ENCODE data around the gene KRT33B.

KRT33B gene

DNA sequence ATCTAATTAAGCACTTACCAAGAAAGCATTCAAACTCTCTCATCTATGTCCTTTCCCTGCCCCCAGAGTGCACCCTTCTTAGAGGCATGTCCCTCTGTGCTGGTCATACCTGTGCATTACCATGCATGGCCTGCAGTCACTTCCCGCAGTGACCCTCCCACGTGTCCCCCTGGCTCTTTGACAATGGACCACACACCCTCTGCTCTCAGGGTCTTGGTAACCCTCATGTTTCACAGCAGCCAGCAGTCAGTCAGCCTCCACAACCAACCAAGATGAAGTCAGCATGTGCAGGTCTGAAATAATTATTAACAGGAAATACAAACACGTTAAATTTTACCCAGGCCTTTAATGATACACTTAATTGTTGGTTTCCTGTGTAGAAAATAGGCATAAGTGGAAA is 29.1 kb downstream of the KRT33B start:
- TF ChIP-seq, protein P1, sequence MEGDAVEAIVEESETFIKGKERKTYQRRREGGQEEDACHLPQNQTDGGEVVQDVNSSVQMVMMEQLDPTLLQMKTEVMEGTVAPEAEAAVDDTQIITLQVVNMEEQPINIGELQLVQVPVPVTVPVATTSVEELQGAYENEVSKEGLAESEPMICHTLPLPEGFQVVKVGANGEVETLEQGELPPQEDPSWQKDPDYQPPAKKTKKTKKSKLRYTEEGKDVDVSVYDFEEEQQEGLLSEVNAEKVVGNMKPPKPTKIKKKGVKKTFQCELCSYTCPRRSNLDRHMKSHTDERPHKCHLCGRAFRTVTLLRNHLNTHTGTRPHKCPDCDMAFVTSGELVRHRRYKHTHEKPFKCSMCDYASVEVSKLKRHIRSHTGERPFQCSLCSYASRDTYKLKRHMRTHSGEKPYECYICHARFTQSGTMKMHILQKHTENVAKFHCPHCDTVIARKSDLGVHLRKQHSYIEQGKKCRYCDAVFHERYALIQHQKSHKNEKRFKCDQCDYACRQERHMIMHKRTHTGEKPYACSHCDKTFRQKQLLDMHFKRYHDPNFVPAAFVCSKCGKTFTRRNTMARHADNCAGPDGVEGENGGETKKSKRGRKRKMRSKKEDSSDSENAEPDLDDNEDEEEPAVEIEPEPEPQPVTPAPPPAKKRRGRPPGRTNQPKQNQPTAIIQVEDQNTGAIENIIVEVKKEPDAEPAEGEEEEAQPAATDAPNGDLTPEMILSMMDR (IDR thresholded peaks at IDR 0.05; ENCODE audit: low read depth, low read length): no peak
- H3K4me3 ChIP-seq (ENCODE audit: low read depth, low read length): no peak overlapping the region
- no peak for DNase-seq (ENCODE audit: low read depth, low spot score)
- in situ Hi-C loops (cut with HindIII; ENCODE audit: low sequenced_read_pairs): no loop called here

- DNase-seq (ENCODE audit: low read depth, low spot score): no peak
- no peak overlapping the region for H3K4me3 ChIP-seq (ENCODE audit: low read depth, low read length)
- TF ChIP-seq, protein P1 (IDR thresholded peaks at IDR 0.05; ENCODE audit: low read depth, low read length): no peak
- in situ Hi-C loops (cut with HindIII; ENCODE audit: low sequenced_read_pairs): no loop called here
Observed at GRCh38 chr17:41339571-41340172, 29.9 kb downstream of the KRT33B start.

DNA sequence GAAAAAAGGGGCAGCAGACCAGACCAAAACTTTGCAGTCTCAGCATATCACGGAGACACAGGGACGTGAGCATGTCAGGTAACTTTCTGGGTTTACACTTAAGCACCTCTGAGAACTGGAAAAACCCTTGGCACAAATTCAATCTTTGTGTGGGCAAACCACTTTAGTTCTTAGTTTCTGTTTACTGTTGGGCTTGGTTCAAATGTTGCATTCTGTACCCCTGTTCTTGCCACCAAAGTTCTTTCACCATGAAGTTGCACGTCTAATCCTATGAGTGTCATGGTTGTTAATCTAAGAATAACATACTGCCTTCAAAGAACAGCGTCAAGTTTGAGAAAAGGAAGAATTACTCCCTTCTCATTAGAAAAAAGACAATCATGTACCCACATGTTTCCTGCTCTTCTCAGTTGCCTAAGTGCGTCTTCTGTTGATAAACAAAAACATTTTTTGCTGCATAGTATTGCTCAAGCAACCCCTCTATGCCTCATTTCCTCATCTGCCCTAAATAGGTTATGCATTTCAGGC is 30.6 kb downstream of the KRT33B start:
- in situ Hi-C loops (cut with HindIII; ENCODE audit: low sequenced_read_pairs): no loop called here
- TF ChIP-seq, protein P1 (IDR thresholded peaks at IDR 0.05; ENCODE audit: low read depth, low read length): no peak
- no peak for DNase-seq (ENCODE audit: low read depth, low spot score)
- no peak overlapping the region for H3K4me3 ChIP-seq (ENCODE audit: low read depth, low read length)

DNA sequence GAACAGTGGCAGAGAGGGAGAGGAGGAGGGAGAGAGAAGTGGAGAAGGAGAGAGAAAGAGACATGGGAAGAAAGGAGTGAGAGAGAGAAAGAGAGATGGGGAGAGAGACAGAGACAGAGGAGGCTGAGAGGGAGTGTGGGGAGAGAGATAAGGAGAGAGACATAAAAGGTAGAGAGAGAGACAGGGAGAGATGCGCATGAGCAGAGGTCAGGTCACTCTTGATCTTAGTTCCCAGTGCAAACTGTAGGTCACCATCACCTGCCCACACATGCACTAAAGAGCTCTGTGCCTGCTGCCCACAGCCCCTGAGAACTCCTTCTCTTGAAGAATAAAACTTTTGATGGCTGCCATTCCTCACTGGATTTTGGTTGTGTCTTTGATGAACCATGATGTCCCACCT is 33.9 kb downstream of the KRT33B start:
- TF ChIP-seq, protein P1 (IDR thresholded peaks at IDR 0.05; ENCODE audit: low read depth, low read length): no peak
- no peak for DNase-seq (ENCODE audit: low read depth, low spot score)
- in situ Hi-C loops (cut with HindIII; ENCODE audit: low sequenced_read_pairs): no loop called here
- no peak overlapping the region for H3K4me3 ChIP-seq (ENCODE audit: low read depth, low read length)

DNA sequence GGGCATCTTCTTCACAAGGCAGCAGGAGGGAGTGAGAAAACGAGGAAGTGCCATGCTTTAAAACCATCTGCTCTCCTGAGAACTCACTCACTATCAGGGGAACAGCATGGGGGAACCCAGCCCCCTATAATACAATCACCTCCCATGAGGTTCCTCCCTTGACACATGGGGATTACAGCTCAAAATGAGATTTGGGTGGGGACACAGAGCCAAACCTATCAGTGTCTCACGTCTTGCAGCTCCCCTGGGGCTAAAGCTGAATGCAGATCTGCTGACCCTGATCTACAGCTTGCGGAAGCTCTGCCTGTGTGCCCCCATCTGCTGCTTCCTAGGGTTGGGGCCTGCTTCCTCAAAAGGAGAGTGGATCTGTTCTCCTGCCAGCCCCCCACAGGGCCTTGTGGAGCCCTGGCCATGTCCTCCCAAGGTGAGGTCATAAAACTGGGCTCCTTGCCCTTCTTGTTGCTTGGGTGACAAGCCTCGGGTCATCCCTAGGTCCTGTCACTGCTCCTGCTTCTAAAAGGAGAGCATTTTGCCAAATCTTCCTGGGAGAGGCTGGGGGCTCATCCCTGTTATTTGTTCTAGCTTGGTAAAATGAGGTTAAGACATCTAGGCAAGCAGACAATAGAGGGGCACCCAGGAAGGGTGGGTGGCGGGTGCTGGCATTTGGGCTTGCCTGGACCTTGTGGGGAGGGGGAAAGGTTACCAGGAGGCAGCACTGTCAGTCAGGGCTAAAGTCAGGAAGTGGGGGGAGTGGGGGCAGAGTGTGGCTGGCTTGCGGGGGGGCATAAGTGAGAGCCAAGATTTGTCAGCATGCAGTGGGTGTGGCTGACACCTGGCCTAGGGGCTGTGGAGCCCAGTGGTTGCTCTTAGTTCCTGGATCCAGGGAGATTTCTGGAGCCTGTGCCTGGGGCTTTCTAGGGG is 35.0 kb downstream of the KRT33B start:
- no peak overlapping the region for H3K4me3 ChIP-seq (ENCODE audit: low read depth, low read length)
- TF ChIP-seq, protein P1 (IDR thresholded peaks at IDR 0.05; ENCODE audit: low read depth, low read length): no peak
- in situ Hi-C loops (cut with HindIII; ENCODE audit: low sequenced_read_pairs): no loop called here
- DNase-seq (ENCODE audit: low read depth, low spot score): no peak

DNA sequence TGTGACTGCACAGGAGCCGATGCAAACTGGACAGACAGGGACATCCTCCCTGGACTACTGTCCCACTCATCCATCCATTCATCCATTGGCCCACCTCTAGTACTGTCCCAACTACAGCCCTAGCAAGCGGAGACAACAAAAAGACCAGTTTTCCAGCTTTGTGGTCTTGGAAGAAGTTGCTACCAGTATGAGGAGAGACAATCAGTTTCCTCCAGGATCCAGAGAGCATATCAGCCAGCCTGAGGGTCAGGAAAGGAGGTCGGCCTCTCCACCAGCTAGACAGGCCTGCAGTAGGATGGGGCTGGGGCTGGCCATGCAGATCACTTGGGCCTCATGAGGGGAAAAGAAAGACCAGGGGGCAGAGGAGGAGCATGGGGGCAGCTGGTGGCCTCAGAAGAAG is 35.8 kb downstream of the KRT33B start:
- TF ChIP-seq, protein P1 (IDR thresholded peaks at IDR 0.05; ENCODE audit: low read depth, low read length): no peak
- H3K4me3 ChIP-seq (ENCODE audit: low read depth, low read length): no peak overlapping the region
- no peak for DNase-seq (ENCODE audit: low read depth, low spot score)
- in situ Hi-C loops (cut with HindIII; ENCODE audit: low sequenced_read_pairs): no loop called here
